H1 (cell line): ENCODE data around the gene DIP2B. TPM values are rescaled to one million over a fixed set of nuclear protein-coding genes. Genes with fewer than 3 reads are reported as not detected.

Experiments
- CTCF ChIA-PET: fragments of 300-600 bp; sonication (Branson Sonifier 250); formaldehyde crosslinking; loops from one replicate; lab custom pipeline; 2021; ENCODE audit not compliant: partially characterized antibody; lab: Charles Lee
- POLR2A ChIA-PET: fragments of 300-600 bp; sonication (Branson Sonifier 250); formaldehyde crosslinking; loops from one replicate; lab custom pipeline; 2021; ENCODE audit warnings: inconsistent platforms; ENCODE audit not compliant: partially characterized antibody; lab: Charles Lee
- DNase-seq, 2 experiments: peaks; one replicate each; pipeline versions ENCODE4 v3.0.0 to v3.0.0-alpha.2; 2010 to 2022; ENCODE audit warnings: low spot score in 2 of 2, low read depth in 1 of 2, mixed read lengths in 1 of 2
- FAIRE-seq: peaks from 2 replicates; lab custom pipeline; 2011; peaks lifted over from hg19 to GRCh38; lab: Jason Lieb, UNC
- H2AFZ ChIP-seq: 2 replicates; pipeline ENCODE4 v1.8.1; 2012; ENCODE audit warnings: low read length, inconsistent platforms
- H2AK5ac ChIP-seq: 2 replicates; pipeline ENCODE4 v1.6.1; 2013; ENCODE audit warnings: low read depth, low read length
- H2BK120ac ChIP-seq: replicated peaks from 2 replicates; pipeline ENCODE3; 2013; ENCODE audit warnings: low read depth, low read length, inconsistent platforms
- H2BK12ac ChIP-seq: 2 replicates; pipeline ENCODE4 v1.6.1; 2013; ENCODE audit warnings: low read depth, low read length
- H2BK15ac ChIP-seq: 2 replicates; pipeline ENCODE4 v1.6.1; 2013; ENCODE audit warnings: low read length
- H2BK20ac ChIP-seq: 2 replicates; pipeline ENCODE4 v1.6.1; 2013; ENCODE audit warnings: low read length
- H2BK5ac ChIP-seq: 2 replicates; pipeline ENCODE4 v1.6.1; 2013; ENCODE audit warnings: low read depth, low read length
- H3K14ac ChIP-seq: 2 replicates; pipeline ENCODE4 v1.6.1; 2013; ENCODE audit warnings: inconsistent platforms; ENCODE audit not compliant: insufficient read length
- H3K18ac ChIP-seq: 2 replicates; pipeline ENCODE4 v1.6.1; 2013; ENCODE audit warnings: low read length; ENCODE audit errors: extremely low read depth
- H3K23ac ChIP-seq: 2 replicates; pipeline ENCODE4 v1.6.1; 2013; ENCODE audit warnings: inconsistent platforms; ENCODE audit not compliant: insufficient read length
- H3K23me2 ChIP-seq: 2 replicates; pipeline ENCODE4 v1.6.1; 2013; ENCODE audit warnings: low read depth, low read length
- H3K27ac ChIP-seq: 2 replicates; pipeline ENCODE4 v1.6.1; 2011; ENCODE audit warnings: low read depth, low read length, inconsistent platforms
- H3K27me3 ChIP-seq, 4 experiments: replicated peaks in 1 of 4; 1 replicate in 1 of 4; 2 replicates in 3 of 4; pipeline versions ENCODE4 v1.6.1 to v1.8.1; 2011 to 2013; ENCODE audit warnings: low read length in 3 of 4, mild to moderate bottlenecking in 3 of 4, inconsistent platforms in 2 of 4, mixed read lengths in 2 of 4, moderate library complexity in 1 of 4; ENCODE audit not compliant: control insufficient read depth in 3 of 4, insufficient read depth in 3 of 4; ENCODE audit errors: extremely low read depth in 1 of 4
- H3K36me3 ChIP-seq, 4 experiments: 2 replicates each; pipeline versions ENCODE4 v1.6.1 to v1.8.1; 2011 to 2013; ENCODE audit warnings: mild to moderate bottlenecking in 4 of 4, low read length in 3 of 4, moderate library complexity in 2 of 4, control low read depth in 1 of 4, inconsistent platforms in 1 of 4; ENCODE audit not compliant: insufficient read depth in 4 of 4, control insufficient read depth in 2 of 4
- H3K4ac ChIP-seq: replicated peaks from 2 replicates; pipeline ENCODE3; 2013; ENCODE audit warnings: low read length, low read depth, mixed read lengths, inconsistent platforms; ENCODE audit not compliant: insufficient read length
- H3K4me1 ChIP-seq, 4 experiments: replicated peaks in 1 of 4; 1 replicate in 1 of 4; 2 replicates in 3 of 4; pipeline versions ENCODE4 v1.6.1 to v1.8.1; 2011 to 2013; ENCODE audit warnings: low read length in 3 of 4, inconsistent platforms in 2 of 4, mixed read lengths in 1 of 4; ENCODE audit not compliant: insufficient read depth in 4 of 4, control insufficient read depth in 3 of 4
- H3K4me2 ChIP-seq, 2 experiments: 2 replicates each; pipeline versions ENCODE4 v1.6.1 to v1.8.1; 2011 to 2013; ENCODE audit warnings: low read depth in 2 of 2, low read length in 2 of 2, control low read depth in 1 of 2, inconsistent platforms in 1 of 2, mild to moderate bottlenecking in 1 of 2; ENCODE audit not compliant: insufficient read depth in 1 of 2
- H3K4me3 ChIP-seq, 4 experiments: fragments of 200-600, 300-600 bp in 1 of 4; sonication (generic), shearing (Covaris generic), sonication (Bioruptor Twin) in 1 of 4; 2 replicates each; pipeline versions ENCODE4 v1.5.1 to v1.8.1; 2011 to 2016; ENCODE audit warnings: low read length in 4 of 4, low read depth in 3 of 4, control low read depth in 2 of 4, inconsistent platforms in 2 of 4, mild to moderate bottlenecking in 2 of 4, mixed read lengths in 1 of 4, moderate library complexity in 1 of 4; ENCODE audit not compliant: insufficient read depth in 2 of 4; ENCODE audit errors: extremely low read depth in 1 of 4
- H3K56ac ChIP-seq: replicated peaks from 2 replicates; pipeline ENCODE3; 2013; ENCODE audit warnings: low read depth, mild to moderate bottlenecking, mixed read lengths, low read length, inconsistent platforms; ENCODE audit not compliant: insufficient read length
- H3K79me1 ChIP-seq: 2 replicates; pipeline ENCODE4 v1.6.1; 2013; ENCODE audit warnings: low read depth, low read length, control low read depth
- H3K79me2 ChIP-seq, 2 experiments: 2 replicates each; pipeline versions ENCODE4 v1.6.1 to v1.8.1; 2012 to 2013; ENCODE audit warnings: low read length in 2 of 2, mild to moderate bottlenecking in 2 of 2, inconsistent platforms in 1 of 2; ENCODE audit not compliant: insufficient read depth in 2 of 2, control insufficient read depth in 1 of 2
- H3K9ac ChIP-seq, 4 experiments: replicated peaks in 1 of 4; 1 replicate in 1 of 4; 2 replicates in 3 of 4; pipeline versions ENCODE4 v1.6.1 to v1.8.1; 2011 to 2013; ENCODE audit warnings: low read depth in 3 of 4, low read length in 3 of 4, control low read depth in 2 of 4, mild to moderate bottlenecking in 2 of 4, moderate library complexity in 2 of 4, inconsistent platforms in 1 of 4; ENCODE audit errors: extremely low read depth in 1 of 4
- H3K9me3 ChIP-seq, 2 experiments: 2 replicates each; pipeline versions ENCODE4 v1.6.1 to v1.8.1; 2012 to 2013; ENCODE audit warnings: mild to moderate bottlenecking in 2 of 2, moderate library complexity in 2 of 2, control low read depth in 1 of 2, inconsistent platforms in 1 of 2, low read depth in 1 of 2, low read length in 1 of 2, mixed read lengths in 1 of 2; ENCODE audit not compliant: insufficient read depth in 2 of 2
- H4K20me1 ChIP-seq, 2 experiments: replicated peaks in 1 of 2; 2 replicates each; pipeline versions ENCODE3 to v1.8.1; 2011 to 2013; ENCODE audit warnings: inconsistent platforms in 2 of 2, low read length in 2 of 2, mild to moderate bottlenecking in 1 of 2; ENCODE audit not compliant: insufficient read depth in 2 of 2, control insufficient read depth in 1 of 2
- H4K5ac ChIP-seq: 2 replicates; pipeline ENCODE4 v1.6.1; 2013; ENCODE audit warnings: low read length, low read depth, mixed read lengths, inconsistent platforms; ENCODE audit not compliant: insufficient read length
- H4K8ac ChIP-seq: 2 replicates; pipeline ENCODE4 v1.8.0; 2013; ENCODE audit warnings: mild to moderate bottlenecking, moderate library complexity, low read length, inconsistent platforms; ENCODE audit not compliant: insufficient read depth; ENCODE audit errors: extremely low read depth
- H4K91ac ChIP-seq: replicated peaks from 2 replicates; pipeline ENCODE3; 2013; ENCODE audit warnings: low read length, mixed read lengths, inconsistent platforms; ENCODE audit not compliant: insufficient read length
- ATF3 ChIP-seq: IDR thresholded peaks from 2 replicates; pipeline ENCODE4 v1.6.1; 2011; ENCODE audit warnings: low read depth, mild to moderate bottlenecking, low read length; ENCODE audit not compliant: insufficient read depth
- BRCA1 ChIP-seq: IDR thresholded peaks from 2 replicates; pipeline ENCODE4 v1.6.1; 2012; ENCODE audit warnings: low read depth, low read length, improper control_type of control experiment
- CEBPB ChIP-seq: IDR thresholded peaks from 2 replicates; pipeline ENCODE4 v1.6.1; 2012; ENCODE audit warnings: low read depth, low read length
- KDM4A ChIP-seq: IDR thresholded peaks from one replicate; pipeline ENCODE4 v1.7.1; 2012; ENCODE audit warnings: low read depth, mild to moderate bottlenecking, moderate library complexity, low read length, inconsistent platforms; ENCODE audit not compliant: severe bottlenecking
- POLR2A ChIP-seq, 2 experiments: IDR thresholded peaks; 1 replicate in 1 of 2; 2 replicates in 1 of 2; pipeline ENCODE4 v1.6.1; 2011; ENCODE audit warnings: low read depth in 2 of 2, low read length in 2 of 2, mild to moderate bottlenecking in 2 of 2; ENCODE audit errors: control extremely low read depth in 1 of 2
- POLR2AphosphoS5 ChIP-seq: IDR thresholded peaks from 2 replicates; pipeline ENCODE4 v1.6.1; 2011; ENCODE audit warnings: low read depth, low read length
- RFX5 ChIP-seq: IDR thresholded peaks from 2 replicates; pipeline ENCODE4 v1.6.1; 2011; ENCODE audit warnings: low read depth, low read length, improper control_type of control experiment, borderline replicate concordance
- SAP30 ChIP-seq: fragments of 300-600 bp; sonication (generic); IDR thresholded peaks from 2 replicates; pipeline ENCODE4 v1.7.1; 2012; ENCODE audit warnings: low read length, moderate library complexity, mild to moderate bottlenecking, inconsistent platforms; ENCODE audit not compliant: insufficient read depth, insufficient replicate concordance
- SIX5 ChIP-seq: IDR thresholded peaks from 2 replicates; pipeline ENCODE4 v1.6.1; 2011; ENCODE audit warnings: mild to moderate bottlenecking, low read depth, low read length
- SP1 ChIP-seq: IDR thresholded peaks from 2 replicates; pipeline ENCODE4 v1.6.1; 2011; ENCODE audit warnings: low read depth, low read length
- SP4 ChIP-seq: IDR thresholded peaks from 2 replicates; pipeline ENCODE4 v1.6.1; 2012; ENCODE audit warnings: low read length, inconsistent platforms
- TCF12 ChIP-seq: IDR thresholded peaks from 2 replicates; pipeline ENCODE4 v1.6.1; 2011; ENCODE audit warnings: low read depth, mild to moderate bottlenecking, low read length
- WGBS, 2 experiments: shearing (Covaris generic) in 1 of 2; methylation state at CpG; one replicate each; pipeline versions ENCODE4 v1.1.6 to v1.1.7; 2013 to 2015; ENCODE audit warnings: low lambda C conversion rate in 2 of 2, mixed read lengths in 2 of 2, inconsistent platforms in 1 of 2, low coverage in 1 of 2, missing lambda C conversion rate in 1 of 2; ENCODE audit not compliant: insufficient replicate concordance in 2 of 2, insufficient coverage in 1 of 2, insufficient read length in 1 of 2; ENCODE audit errors: extremely low coverage in 1 of 2, missing lambda C conversion rate in 1 of 2; 5-methylcytosine and 5-hydroxymethylcytosine counted together
- polyA plus RNA-seq, 7 experiments: library from polyadenylated mRNA; depleted of rRNA in 3 of 7; stranded (reverse) in 5 of 7; unstranded in 2 of 7; fragments of >200 nt in 5 of 7; fragments of 200-250 nt in 2 of 7; gene quantifications; 1 replicate in 5 of 7; 2 replicates in 1 of 7; 4 replicates in 1 of 7; pipeline versions ENCODE4 v1.2.1 to v1.2.3, GENCODE V29; 2011 to 2013; ENCODE audit warnings: missing spikeins in 2 of 7, mixed read lengths in 2 of 7
- total RNA-seq: library from RNA; stranded (reverse); fragmentation: NEBNext Ultra II Directional; extraction: Animal tissue kit (Norgen Biotek cat#: 25700); gene quantifications from 2 replicates; pipeline ENCODE4 v1.2.1, GENCODE V29; 2021
- TF ChIP-seq, protein P1 (sequence below): IDR thresholded peaks from 2 replicates; pipeline ENCODE4 v1.6.1; 2012; ENCODE audit warnings: inconsistent platforms
- TF ChIP-seq, protein P2 (sequence below): IDR thresholded peaks from 2 replicates; pipeline ENCODE4 v1.6.1; 2012; ENCODE audit warnings: inconsistent platforms

The DIP2B gene
- total and polyA plus RNA-seq, 2 of the 8 experiments (the other 6 are each of a cell fraction or from before 2014, with no cell fraction given), result 11.1 to 29.6 TPM

DNA sequence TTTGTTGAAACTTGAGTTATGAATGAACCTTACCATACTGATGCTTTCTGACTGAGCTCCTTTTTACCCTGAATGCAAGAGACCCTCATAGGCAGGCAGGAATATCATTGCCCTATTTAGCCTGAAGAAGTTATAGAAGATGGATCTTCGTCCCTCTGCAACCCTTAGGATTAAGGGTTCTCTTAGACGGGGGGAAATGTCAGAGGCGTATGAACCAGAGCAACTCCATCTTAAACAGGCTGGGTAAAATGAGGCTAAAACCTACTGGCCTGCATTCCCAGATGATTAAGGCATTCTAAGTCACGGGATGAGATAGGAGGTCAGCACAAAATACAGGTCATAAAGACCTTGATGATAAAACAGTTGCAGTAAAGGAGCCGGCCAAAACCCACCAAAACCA is 266.6 kb downstream of the DIP2B start:
- 94% methylated on average over 5 of the region's 5 CpGs; no CpG with 5 or more reads in 1 of the 2 experiments for whole genome bisulfite sequencing, 2 experiments
- H3K79me2 ChIP-seq, result peaks cover 5 to 89% of the 10 kb centered on the region in 2 experiments; a peak in 2 of 4 replicates
- POLR2A ChIA-PET, result no interaction called here
- TF ChIP-seq SP1 (no peak), POLR2A (IDR thresholded peaks at IDR 0.05; ENCODE audit: control extremely low read depth in 1 of 2, low read depth in 2 of 2, low read length in 2 of 2) (no peak), TCF12 (no peak), SAP30 (no peak), SP4 (no peak), KDM4A (no peak), POLR2AphosphoS5 (no peak), BRCA1 (no peak), SIX5 (no peak), ATF3 (no peak), CEBPB (no peak), RFX5 (no peak)
- TF ChIP-seq, protein P1, sequence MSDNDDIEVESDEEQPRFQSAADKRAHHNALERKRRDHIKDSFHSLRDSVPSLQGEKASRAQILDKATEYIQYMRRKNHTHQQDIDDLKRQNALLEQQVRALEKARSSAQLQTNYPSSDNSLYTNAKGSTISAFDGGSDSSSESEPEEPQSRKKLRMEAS, result no peak
- TF ChIP-seq, protein P2, sequence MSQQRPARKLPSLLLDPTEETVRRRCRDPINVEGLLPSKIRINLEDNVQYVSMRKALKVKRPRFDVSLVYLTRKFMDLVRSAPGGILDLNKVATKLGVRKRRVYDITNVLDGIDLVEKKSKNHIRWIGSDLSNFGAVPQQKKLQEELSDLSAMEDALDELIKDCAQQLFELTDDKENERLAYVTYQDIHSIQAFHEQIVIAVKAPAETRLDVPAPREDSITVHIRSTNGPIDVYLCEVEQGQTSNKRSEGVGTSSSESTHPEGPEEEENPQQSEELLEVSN, result no peak

More for the DNA sequence above, 266.6 kb downstream of the DIP2B start:
- Histone ChIP-seq H2BK20ac (no peak overlapping the region), H3K4me1 (no peaks in the 10 kb centered on the region), H2BK5ac (no peak overlapping the region), H3K4me2 (no peak overlapping the region), H3K23ac (no peak overlapping the region), H3K27me3 (no peaks in the 10 kb centered on the region), H2AK5ac (no peak overlapping the region), H3K56ac (no peak overlapping the region), H3K36me3 (peaks cover 0 to 8% (median 2%) of the 10 kb centered on the region in 4 experiments; a peak in 2 of 8 replicates), H3K9ac (no peak overlapping the region), H4K5ac (no peak overlapping the region), H2BK15ac (no peak overlapping the region), H3K4ac (no peak overlapping the region), H2BK12ac (no peak overlapping the region), H3K79me1 (no peaks in the 10 kb centered on the region; the same call in 1 of the 2 replicates), H2AFZ (no peak overlapping the region), H3K23me2 (no peaks in the 10 kb centered on the region), H3K9me3 (no peaks in the 10 kb centered on the region), H3K27ac (no peak overlapping the region), H3K4me3 (no peak overlapping the region), H3K14ac (no peak overlapping the region), H4K20me1 (peaks cover 0 to 5% of the 10 kb centered on the region in 2 experiments), H3K18ac (no peak overlapping the region), H4K8ac (no peak overlapping the region), H2BK120ac (no peak overlapping the region), H4K91ac (no peak overlapping the region)
- CTCF ChIA-PET, result no interaction called here
- FAIRE-seq, result no peak
- DNase-seq, result no peak
